ENCODE results near the gene DNTT.

DNTT gene

GRCh38 chr10:96377816-96378294 is 73.6 kb downstream of the DNTT start:
- DNase-seq (ENCODE audit: low read depth in 2 of 2), result no peak

GRCh38 chr10:96378741-96379140 is 74.5 kb downstream of the DNTT start:
- DNase-seq (ENCODE audit: low read depth in 2 of 2), result no peak

GRCh38 chr10:96379758-96380157 is 75.5 kb downstream of the DNTT start:
- no peak for DNase-seq (ENCODE audit: low read depth in 2 of 2)

- DNase-seq (ENCODE audit: low read depth in 2 of 2), result no peak
Observed at GRCh38 chr10:96380821-96381220, 76.6 kb downstream of the DNTT start.

- DNase-seq (ENCODE audit: low read depth in 2 of 2), result no peak
Observed at GRCh38 chr10:96384506-96384905, 80.3 kb downstream of the DNTT start.

- DNase-seq (ENCODE audit: low read depth in 2 of 2), result peak; percentile 17 to 30
Observed at GRCh38 chr10:96387161-96387560, 82.9 kb downstream of the DNTT start.

- DNase-seq (ENCODE audit: low read depth in 2 of 2), result peak; percentile 48 to 58
Observed at GRCh38 chr10:96387601-96388000, 83.4 kb downstream of the DNTT start.
